ENCODE measurements around the gene PCNX3.

The PCNX3 gene

DNA sequence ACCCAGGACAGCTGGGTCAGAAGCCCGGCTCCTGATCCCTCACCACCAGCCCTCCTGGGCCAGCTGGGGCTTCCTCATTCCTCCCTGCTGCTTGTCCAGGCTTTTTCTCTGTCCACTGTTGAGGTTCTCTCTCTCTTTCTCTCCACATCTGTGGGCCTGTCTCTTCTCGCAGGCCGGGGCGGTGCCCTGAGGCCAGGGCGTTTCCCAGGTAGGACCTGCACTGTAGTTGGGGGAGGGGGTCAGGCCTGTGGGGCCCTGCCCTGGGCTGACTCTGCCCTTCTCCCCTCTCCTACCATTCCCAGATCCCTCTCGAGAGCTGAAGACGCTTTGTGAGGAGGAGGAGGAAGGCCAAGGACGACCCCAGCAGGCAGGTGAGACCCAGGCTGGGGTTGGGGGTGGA is 34.8 kb upstream of the PCNX3 start:
- no peak for DNase-seq

DNA sequence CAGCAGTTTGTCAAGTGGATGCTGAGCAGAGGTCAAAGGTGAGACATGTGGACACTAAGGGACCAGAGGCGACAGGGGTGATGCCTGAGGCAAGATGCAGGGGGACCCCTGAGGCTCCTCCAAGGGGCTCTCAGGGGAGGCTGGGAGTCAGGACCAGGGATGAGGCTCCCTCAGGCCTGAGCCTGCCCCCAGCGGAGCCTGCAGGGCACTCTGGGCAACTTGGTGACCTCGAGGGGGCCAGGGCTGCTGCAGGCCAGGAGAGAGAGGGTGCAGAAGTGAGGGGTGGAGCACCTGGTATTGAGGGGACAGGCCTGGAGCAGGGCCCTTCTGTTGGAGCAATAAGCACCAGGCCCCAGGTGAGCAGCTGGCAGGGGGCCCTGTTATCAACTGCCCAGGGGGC is 33.6 kb upstream of the PCNX3 start:
- no peak for DNase-seq

DNA sequence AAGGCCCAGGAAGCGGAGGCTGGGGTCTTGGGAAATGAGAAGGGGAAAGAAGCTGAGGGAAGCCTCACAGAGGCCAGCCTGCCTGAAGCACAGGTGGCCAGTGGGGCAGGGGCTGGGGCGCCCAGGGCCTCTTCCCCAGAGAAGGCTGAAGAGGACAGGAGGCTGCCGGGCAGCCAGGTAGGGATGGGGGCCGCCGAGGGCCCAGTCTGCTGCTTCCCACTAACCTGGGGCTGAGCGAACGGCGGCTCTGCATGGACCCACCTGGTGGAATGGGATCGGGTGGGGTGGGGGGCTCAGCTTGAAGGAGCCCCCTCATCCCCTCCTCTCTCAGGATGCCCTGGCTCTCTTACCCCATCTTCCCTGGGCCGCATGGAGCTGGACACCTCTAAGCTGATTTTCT is 32.0 kb upstream of the PCNX3 start:
- no peak for DNase-seq

DNA sequence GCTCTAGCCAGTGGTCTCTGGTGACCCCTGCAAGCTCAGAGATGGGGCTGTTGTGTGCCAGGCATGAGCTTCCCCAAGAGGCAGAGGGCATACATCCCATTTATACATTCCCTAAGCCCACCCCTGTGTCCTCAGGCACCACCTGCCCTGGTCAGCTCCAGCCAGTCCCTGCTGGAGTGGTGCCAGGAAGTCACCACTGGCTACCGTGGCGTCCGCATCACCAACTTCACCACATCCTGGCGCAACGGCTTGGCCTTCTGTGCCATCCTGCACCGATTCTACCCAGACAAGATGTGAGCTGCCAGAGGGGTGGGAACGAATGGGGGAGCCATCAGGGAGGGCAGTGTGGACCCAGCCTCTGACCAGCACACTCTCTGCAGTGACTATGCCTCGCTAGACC is 31.5 kb upstream of the PCNX3 start:
- DNase-seq = no peak

DNA sequence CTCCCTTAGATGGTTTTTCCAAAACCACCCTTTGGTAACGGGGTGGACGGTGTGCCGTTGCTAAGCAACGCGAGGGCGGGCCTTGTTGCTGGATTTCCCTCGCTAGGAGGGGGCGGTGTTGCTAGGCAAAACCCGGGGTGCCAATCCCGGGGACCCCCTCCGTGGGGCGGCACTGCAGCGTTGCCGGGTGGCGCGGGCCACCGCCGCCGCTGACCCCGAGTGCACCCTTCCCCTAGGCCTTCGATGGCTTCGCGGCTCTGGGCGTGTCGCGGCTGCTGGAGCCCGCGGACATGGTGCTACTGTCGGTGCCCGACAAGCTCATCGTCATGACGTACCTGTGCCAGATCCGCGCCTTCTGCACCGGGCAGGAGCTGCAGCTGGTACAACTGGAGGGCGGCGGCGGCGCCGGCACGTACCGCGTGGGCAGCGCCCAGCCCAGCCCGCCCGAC is 30.8 kb upstream of the PCNX3 start:
- no peak for DNase-seq

DNA sequence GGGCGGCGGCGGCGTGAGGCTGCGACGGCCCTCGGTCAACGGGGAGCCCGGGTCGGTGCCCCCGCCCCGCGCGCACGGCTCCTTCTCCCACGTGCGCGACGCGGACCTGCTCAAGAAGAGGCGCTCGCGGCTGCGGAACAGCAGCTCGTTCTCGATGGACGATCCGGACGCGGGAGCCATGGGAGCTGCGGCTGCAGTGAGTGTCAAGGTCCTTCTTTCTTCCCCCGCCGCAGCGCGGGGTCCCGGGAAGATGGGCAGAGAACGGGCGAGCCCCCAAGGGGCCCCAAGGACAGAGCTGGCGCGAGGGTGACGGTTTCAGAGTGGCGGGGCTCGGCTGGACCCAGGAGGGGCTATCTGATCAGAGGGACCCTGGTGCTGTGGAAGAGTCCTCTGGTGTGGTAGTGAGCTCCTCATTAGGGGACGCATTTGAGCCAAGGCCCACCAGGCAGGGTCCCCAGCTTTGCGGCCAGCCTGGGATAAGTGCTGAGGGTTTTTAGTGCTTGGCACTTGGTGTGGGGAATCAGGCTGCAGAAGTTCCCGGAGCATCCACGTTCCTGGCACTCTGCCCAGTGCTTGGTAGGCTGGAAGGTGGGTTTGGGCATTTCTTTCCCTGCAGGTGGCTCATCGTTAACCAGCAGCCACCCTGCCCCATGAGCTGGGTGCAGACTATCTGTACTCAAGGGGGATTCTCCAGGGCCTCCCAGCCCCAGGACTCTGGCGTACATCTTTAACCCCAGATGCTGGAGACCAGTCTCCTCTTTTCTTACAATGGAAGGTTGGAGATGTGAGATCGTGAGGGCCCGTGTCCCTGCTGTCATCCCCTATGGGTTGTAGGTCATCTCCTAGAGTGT is 30.0 kb upstream of the PCNX3 start:
- DNase-seq = no peak

DNA sequence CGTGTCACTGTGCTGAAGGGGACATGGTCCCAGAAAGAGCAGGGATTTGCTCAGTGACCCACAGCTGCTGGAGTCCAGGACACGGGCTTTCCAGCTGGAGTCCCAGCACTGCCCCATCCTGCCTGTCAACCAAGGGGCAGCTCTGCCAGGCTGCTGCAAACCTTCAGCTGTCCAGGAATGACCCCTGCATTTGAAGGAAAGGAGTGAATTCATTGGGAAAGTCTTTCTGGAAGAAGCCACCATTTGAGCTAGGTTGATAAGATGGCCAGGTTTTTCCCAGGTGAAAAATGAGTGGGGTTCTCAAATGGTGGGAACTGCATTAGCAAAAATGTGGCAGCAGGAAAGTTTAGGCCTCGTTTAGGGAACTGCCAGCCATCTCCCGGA is 29.3 kb upstream of the PCNX3 start:
- DNase-seq = no peak

DNA sequence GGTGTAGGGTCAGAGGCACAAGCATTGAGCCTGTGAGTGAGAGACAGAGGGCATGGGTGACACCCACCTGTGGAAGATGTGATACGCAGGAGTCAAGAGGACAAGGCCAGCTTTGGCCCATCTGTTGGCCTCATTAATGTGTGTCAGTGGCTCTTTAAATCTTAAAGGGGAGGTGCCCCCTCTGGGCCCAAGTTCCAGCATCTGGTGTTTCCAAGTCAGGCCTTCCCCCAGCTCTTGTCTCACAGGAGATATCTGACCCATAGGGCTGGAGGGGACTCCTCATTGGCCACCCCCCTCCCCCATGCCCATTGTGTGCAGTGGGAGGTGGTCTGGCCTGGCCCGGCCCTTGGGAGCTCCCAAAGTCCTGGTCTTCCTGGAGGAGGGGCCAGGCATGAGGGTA is 28.9 kb upstream of the PCNX3 start:
- no peak for DNase-seq

DNA sequence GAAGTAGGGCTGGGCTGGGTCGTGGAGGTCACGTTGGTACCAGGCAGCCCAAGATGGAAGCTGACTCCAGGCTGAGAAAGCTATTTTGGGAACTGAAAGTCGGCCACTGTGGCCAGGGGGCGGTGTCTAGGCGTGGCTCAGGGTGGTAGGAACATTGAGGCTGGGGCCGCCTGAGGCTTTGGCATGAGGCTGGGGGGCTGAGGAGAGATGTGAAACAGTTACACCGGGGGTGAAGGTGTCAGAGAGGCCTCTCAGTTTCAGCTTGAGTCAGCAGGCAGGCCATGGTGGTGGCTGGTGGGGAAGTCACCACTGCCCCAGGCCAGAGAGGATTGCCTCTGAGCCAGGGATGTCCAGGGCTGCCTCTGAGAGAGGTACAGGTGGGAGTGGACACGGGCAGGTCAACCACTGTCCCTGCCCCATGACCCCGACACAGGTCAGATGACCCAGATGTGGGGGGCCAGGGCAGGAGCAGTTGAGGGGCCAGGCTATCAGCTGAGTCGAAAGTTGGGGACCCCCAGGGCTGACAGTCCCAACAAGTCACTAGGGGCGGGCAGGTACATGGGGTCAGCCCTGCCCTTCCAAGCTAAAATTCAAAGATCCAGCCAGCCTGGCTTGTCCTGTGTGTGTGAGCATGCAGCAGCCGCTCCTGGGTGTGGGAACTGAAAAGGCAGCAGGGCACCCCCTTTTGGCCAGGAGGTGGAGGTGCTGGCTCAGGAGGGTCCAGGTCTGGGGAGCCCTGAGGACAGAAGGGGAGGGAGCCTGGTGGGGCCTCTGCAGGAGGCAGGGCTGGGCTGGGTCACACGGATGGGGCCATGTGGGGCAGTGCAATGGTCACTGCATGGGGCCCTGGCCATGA is 27.1 kb upstream of the PCNX3 start:
- DNase-seq = peak; percentile 76

DNA sequence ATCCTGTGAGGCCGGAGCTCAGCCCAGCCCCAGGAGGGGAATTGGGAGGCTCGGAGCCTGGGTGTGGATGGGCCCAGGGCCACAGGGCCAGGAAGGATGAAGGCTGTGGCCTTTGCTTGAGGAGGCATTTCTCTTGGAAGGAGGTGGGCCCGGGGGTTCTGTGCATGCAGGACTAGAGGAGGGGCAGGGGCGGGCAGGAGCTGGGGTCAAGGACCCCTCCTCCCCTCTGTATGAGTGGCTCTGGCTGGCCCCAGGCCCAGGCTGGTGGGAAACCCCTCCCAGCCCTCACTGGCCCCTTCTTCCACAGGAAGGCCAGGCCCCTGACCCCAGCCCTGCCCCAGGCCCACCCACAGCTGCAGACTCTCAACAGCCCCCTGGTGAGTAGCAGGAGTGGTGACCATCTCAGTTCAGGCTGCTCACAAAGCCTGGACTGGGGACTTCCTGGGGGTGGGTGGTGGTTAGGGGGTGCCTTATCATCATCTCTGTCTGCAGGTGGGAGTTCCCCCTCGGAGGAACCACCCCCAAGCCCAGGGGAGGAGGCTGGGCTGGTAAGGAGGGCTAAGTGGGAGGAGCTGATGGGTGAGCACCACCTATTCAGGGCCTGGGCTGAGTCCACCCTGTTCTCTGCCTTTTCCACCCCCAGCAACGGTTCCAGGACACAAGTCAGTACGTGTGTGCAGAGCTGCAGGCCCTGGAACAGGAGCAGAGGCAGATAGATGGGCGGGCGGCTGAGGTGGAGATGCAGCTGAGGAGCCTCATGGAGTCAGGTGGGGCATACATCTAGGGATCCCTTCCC is 25.9 kb upstream of the PCNX3 start:
- no peak for DNase-seq

DNA sequence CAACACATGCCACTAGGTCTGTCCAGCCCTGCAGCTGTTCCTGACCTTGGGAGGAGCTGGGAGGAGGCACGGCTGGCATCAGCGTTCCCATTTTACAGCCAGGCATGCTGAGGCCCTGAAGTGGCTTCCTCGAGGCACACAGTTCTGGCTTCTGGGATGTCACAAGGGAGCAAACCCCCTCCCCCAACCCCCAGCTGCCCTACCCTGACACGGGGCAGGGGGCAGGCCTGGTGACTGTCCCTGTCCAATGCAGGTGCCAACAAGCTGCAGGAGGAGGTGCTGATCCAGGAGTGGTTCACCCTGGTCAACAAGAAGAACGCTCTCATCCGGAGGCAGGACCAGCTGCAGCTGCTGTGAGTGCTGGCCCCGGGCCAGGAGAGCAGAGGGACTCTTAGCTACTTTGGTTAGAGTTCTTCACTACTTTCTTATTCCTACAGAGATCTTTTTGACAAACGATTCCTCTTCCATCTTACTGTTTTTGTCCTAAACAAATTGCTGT is 25.3 kb upstream of the PCNX3 start:
- no peak for DNase-seq

DNA sequence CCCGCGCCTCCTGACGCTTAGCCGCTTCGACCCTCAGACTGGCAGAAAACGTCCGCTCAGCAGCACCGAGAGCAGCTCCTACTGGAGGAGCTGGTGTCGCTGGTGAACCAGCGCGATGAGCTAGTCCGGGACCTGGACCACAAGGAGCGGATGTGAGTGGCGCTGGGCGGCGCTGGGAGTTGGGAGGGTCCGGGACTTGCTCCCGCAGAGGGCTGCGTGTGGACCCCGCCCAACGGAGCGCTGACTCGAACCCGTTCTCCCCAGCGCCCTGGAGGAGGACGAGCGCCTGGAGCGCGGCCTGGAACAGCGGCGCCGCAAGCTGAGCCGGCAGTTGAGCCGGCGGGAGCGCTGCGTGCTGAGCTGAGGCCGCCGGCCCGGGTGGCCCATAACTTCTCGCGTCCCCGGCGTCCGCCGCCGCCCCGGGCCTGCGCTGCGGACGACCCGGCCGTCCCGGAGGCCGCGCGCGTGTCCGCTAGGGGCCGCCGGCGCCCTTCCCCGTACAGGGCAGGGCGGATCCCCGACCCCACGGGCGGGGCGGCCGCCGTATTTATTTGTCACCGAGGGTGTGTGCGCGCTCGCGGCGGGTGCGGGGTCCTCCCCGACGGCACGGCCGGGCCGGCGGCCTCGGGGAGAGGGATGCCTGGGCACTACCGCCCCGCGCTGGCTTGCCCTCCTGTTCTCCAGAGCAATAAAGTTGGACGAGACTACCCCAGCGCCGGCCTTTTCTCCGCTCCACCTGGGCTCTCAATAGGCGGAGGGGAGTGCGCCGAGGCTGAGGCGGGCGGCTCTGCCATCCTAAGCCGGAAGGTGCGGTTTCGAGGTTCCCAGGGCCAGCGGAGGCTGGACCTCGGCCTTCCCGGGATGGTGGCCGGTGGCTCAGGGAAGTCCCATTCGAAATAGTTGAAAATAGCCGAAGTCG is 23.4 kb upstream of the PCNX3 start:
- DNase-seq = no peak

DNA sequence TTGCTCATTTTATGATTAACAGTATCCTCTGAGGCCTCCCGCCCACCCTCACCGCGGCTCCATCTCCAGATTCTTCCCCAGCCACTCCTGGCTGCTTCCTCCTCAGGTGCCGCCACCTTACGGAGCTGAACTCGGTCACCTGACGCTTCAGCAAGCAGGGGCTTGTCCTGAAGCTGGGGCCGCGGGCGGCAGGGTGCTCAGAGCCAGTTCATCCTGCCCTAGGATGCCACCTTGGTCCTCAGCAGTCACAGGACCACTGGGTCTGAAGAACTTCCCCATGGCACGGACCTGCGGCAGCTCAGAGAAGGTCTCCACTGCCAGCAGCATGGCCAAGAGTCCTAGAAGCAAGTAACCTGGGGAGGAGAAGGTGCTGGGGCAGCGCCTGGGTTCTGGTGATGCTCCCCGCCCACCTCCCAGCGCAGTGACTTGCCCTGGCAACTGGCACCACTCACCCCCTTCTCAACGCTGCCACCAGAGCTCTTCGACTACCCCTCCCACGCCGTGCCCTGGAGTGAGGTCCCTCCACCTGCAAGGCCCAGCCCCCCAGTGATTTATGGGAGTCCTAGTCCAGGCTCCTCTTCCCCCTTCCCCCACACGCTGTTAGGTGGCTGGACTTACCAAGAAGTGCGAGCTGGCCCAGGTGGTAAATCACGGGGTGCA is 22.6 kb upstream of the PCNX3 start:
- DNase-seq = no peak

DNA sequence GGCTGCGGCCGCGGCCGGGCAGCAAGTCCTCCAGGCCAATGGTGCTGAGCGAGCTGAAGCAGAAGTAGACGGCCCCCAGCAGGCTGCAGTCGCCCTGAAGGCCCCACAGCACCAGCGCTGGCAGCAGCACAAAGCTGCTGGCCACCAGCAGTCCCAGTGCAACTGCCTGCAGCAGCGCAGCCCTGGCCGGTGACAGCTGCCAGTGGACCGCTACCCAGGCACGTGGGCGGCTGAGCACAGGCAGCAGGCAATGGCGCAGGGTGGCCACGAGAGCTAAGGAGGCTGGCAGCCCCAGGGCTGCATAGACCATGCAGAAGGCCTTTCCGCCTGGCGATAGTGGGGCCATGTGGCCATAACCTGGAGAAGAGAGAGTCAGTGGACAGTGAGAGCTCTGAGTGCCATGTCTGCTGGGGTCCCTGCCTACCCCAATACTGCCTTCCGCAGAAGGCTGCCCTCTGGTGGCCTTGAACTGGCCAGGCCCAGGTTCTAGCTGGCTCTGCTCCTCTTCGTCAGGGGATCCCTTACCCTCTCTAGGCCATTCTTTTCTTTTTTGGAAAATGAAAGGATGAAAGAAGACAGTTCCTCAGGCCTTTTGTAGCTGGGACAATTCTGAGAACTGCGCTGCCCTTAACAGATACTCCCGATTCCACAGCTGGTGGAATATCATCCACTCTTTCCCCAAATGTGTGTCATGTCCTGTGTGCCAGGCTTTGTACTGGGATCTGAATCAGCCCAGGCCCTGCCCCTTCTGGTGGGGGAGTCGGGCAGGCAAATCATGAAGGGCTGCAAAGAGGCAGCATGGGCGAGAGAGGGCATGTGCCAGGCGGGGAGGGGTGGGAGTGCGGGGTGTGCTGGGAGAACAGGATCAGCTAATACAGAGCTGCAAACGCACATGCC is 21.8 kb upstream of the PCNX3 start:
- DNase-seq = peak; percentile 49

DNA sequence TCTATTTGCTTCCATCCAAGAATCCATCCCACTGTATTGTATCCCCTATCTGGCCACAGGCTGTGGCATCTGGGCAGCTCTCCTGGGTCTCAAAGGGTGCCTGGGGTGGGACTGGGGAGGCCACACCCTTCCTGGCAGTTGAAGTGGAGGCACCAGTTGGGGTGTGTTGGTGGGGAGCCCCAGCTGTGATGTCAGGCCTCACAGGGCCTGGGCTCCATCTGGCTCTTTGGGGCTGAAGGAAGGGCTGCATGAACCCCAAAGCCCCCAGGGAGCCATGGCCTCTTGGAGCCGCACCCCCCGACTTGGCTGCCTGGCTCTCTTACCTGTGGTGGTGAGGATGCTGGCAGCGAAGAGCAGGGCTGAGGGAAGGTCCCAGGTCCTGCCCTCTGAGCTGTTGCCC is 20.4 kb upstream of the PCNX3 start:
- no peak for DNase-seq

DNA sequence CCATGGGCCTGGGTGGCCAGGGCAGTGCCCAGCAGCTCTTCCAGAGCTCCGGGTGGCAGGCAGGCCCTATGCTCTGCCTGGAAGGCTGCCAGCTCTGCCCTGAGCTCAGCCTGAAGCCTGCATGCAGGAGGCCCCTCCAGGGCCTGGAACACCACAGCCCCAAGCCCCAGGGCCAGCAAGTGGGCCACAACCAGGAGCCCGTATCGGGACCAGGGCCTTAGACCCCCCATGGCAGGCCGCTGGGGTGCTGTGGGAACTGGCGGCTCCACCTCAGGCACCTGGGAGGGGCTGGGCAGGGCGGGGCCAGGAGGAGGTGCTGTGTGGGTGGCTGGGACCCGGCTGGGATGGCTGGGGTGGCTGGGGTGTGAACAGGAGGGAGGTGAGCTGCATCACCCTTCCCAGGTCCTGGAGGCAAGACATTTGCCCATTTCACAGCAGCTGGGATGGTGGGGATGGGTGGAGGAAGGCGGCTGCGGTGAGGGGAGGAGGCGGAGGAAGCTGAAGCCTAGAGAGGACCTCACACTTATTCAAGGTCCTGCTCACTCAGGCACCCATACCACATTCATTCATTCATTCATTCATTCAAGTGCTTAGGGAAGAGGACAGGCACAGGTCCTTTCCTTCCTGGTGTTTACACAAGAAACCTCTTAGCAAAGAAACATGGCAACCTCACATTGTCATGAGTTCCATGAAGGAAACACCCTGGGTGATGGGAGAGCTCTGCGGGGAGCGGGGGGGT is 19.9 kb upstream of the PCNX3 start, which contains the start of gene KCNK7:
KCNK7 (minus strand) TSS at position 258 of the 739 bp plus-strand sequence; CDS start at position 230, 28 bp downstream.
- DNase-seq = no peak

DNA sequence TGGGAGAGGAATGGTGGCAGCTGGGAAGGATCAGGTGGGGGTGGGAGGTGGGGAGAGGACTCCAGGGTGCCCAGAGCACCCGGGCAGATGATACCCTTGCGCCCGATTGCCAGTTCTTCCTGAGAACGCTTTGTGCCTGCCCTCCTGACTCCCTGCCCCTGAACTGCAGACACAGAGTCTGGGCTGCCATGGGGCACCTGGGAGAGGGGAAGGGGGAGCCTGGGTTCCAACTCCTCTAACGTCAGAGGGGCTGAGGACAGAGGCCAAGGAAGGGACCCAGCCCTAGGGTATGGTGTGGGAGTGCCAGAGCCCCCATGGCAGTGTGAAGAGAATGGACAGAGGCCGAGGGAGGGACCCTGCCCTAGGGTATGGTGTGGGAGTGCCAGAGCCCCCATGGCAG is 19.1 kb upstream of the PCNX3 start:
- no peak for DNase-seq

DNA sequence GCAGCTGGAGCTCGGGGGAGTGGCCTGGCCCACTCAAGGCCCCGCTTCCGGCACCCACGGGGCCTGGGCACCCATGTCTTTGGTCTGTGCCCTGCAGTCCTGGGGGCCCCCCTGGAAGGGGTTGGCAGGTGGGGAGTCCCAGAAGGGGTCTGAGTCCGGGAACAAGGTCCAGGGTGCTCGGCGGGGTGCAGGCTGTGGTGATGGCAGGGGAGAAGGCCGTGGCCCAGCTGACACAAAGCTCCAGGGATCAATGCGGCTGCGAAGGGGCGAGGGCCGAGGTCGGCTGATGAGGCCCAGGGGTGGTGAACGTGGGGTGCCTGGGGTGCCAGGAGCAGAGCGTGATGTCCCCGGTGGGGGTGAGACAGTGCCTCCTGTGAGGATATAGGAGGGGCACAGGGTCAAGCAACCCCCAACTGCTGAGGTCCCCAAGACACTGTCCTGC is 17.3 kb upstream of the PCNX3 start:
- DNase-seq = no peak

DNA sequence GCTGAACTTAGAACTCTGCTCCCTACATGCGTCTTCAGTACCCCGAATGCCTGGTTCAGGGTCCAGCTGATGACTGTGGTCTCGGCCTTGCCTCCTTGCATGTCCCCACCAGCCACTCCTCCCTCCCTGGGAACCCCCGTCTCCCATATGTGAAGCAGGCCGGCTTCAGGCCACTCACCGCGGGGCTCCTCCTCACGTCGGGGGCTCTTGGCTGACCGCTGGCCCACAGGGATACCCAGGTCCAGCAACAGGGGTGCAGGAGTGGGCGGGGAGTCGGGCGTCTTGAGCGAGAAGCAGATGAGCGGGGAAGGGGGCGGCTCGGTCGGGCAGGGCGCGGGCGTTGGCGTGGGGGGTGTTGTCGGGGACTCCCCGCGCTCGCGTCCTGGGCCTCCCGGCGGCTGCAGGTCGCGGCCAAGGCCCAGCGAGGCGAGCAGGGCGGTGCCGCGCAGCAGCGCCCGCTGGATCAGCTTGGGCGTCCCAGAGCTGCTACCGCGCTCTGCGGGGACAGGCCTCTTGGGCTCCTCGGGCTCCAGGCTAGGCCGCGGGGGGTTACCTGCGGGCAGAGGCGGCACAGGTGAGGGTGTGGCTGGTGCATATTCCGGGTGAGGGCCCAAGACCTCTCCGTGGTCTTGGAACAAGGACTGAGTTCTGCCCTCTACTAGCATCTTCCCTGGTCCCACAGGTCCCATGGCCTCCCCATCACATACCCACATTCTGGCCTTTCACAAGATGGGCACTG is 16.2 kb upstream of the PCNX3 start:
- DNase-seq = no peak

Measured in activated naive CD4-positive, alpha-beta T cell treated with Interleukin-2 at 50 U/mL for 16 hours (primary cell).